Measurements from ENCODE around the gene DHRS7B. TPM values are rescaled to one million over a fixed set of nuclear protein-coding genes. Genes with fewer than 3 reads are reported as not detected.
"Not testable (repeated sequence)": the region's sequence is repeated elsewhere in the genome, so short reads cannot be mapped to it uniquely, and the experiment has no call there.

The DHRS7B gene
- total RNA-seq, 1 experiment from 2014 or later: 29.5 TPM

DNA sequence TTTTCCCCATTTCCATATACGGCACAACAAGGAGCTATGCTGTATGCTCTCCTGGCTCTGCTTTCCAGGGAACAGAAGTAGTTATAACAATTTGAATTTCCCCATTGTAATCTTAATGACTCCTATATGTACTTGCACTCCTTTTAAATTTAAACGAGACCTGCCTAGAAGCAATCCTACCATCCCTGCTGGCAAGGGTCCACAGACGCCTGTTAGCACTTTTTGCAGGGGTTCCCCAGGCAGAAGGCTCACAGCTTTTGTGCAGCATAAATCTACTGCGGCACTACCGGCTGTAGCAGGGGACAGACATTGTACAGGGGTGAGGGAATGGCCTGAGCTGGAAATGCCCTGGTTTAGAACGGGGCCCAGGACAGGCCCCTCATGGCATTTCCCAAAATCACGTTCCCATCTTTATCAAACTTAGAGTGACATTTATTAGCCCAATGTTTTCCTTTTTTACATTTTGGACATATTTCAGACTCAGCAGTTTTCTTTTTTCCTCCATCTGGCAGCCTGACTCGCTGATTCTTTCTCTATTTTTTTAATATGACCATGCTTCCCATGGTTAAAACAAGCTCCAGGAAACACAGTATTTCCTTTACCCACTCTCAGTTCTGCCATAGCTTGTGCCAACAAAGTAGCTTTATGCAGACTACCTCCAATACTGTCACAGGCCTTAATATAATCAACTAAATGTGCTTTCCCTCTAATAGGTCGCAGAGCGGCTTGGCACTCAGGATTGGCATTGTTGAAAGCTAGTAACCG is 48.6 kb upstream of the DHRS7B start:
- H3K9ac ChIP-seq (ENCODE audit: low read length): no peak overlapping the region
- H3K27me3 ChIP-seq (ENCODE audit: low read length): peaks cover 10% of the 10 kb centered on the region; the same call in 1 of the 2 replicates
- H3K9me3 ChIP-seq (ENCODE audit: low read length): no peaks in the 10 kb centered on the region
- ChIA-PET CTCF (no interaction called here), POLR2A (ENCODE audit: unreplicated experiment) (no interaction called here)
- no TSS peak for BruUV-seq (replicated peaks)
- H3K27ac ChIP-seq (ENCODE audit: low read length): no peak overlapping the region
- intact Hi-C loops (cut with micrococcal nuclease): no loop called here
- no peak overlapping the region for H3K4me2 ChIP-seq (ENCODE audit: low read length)
- TF ChIP-seq, protein P1, sequence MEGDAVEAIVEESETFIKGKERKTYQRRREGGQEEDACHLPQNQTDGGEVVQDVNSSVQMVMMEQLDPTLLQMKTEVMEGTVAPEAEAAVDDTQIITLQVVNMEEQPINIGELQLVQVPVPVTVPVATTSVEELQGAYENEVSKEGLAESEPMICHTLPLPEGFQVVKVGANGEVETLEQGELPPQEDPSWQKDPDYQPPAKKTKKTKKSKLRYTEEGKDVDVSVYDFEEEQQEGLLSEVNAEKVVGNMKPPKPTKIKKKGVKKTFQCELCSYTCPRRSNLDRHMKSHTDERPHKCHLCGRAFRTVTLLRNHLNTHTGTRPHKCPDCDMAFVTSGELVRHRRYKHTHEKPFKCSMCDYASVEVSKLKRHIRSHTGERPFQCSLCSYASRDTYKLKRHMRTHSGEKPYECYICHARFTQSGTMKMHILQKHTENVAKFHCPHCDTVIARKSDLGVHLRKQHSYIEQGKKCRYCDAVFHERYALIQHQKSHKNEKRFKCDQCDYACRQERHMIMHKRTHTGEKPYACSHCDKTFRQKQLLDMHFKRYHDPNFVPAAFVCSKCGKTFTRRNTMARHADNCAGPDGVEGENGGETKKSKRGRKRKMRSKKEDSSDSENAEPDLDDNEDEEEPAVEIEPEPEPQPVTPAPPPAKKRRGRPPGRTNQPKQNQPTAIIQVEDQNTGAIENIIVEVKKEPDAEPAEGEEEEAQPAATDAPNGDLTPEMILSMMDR (conservative IDR thresholded peaks at IDR 0.05; ENCODE audit: low read depth, low read length): no peak
- no peak for TF ChIP-seq EZH2 (IDR thresholded peaks at IDR 0.05; ENCODE audit: low read length, unreplicated experiment)
- no peak for TF ChIP-seq EZH2phosphoT487 (IDR thresholded peaks at IDR 0.05; ENCODE audit: borderline replicate concordance, low read length)
- H3K4me1 ChIP-seq (ENCODE audit: insufficient read depth, low read length): no peaks in the 10 kb centered on the region
- no peaks in the 10 kb centered on the region for H4K20me1 ChIP-seq (ENCODE audit: low read length)
- no peak for DNase-seq
- no peak for ATAC-seq
- no peaks in the 10 kb centered on the region for H3K79me2 ChIP-seq (ENCODE audit: low read length)
- H3K9me2 ChIP-seq (replicated peaks; ENCODE audit: low read length): no peaks in the 10 kb centered on the region
- H3F3A ChIP-seq (ENCODE audit: low read length, unreplicated experiment): no peaks in the 10 kb centered on the region
- H3K4me3 ChIP-seq (ENCODE audit: low read length): no peak overlapping the region
- no peaks in the 10 kb centered on the region for H3K36me3 ChIP-seq (ENCODE audit: low read depth, low read length)
- H2AFZ ChIP-seq (ENCODE audit: low read length): no peak overlapping the region

DNA sequence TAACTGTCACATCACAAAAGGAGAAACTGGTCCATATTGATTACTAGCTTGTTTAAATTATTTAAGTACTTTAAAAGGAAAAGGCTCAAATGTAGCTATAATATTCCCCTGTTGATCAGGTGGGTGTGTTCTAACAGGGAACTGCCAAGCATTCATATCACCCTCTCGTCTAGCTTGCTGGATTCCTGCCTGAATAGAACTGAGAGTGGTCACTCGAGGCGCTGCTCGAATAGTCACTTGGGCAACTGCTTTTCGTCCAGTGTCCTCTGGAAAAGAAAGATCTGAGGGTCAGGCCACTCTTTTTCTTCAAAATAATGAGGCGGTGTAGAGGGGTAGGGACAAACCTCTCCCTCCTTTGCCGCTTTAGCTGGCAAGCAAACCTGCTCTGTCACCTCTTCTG is 47.6 kb upstream of the DHRS7B start:
- no peak for TF ChIP-seq EZH2phosphoT487 (IDR thresholded peaks at IDR 0.05; ENCODE audit: borderline replicate concordance, low read length)
- TF ChIP-seq EZH2 (IDR thresholded peaks at IDR 0.05; ENCODE audit: low read length, unreplicated experiment): no peak
- TF ChIP-seq, protein P1 (conservative IDR thresholded peaks at IDR 0.05; ENCODE audit: low read depth, low read length): no peak
- intact Hi-C loops (cut with micrococcal nuclease): no loop called here
- POLR2A ChIA-PET (ENCODE audit: unreplicated experiment): interaction anchor here (0.7 kb wide), 1 partner anchor 14 kb away, joined by 5 read pairs; no protein-coding TSS in a partner anchor
- H3K9ac ChIP-seq (ENCODE audit: low read length): no peak overlapping the region
- CTCF ChIA-PET: no interaction called here
- H3K9me2 ChIP-seq (replicated peaks; ENCODE audit: low read length): no peaks in the 10 kb centered on the region
- H3K4me1 ChIP-seq (ENCODE audit: insufficient read depth, low read length): no peaks in the 10 kb centered on the region
- H3K27me3 ChIP-seq (ENCODE audit: low read length): peaks cover 10% of the 10 kb centered on the region; the same call in 1 of the 2 replicates
- no peaks in the 10 kb centered on the region for H3F3A ChIP-seq (ENCODE audit: low read length, unreplicated experiment)
- no peak overlapping the region for H3K4me3 ChIP-seq (ENCODE audit: low read length)
- DNase-seq (no peak), ATAC-seq (no peak)
- no TSS peak for BruUV-seq (replicated peaks)
- H3K9me3 ChIP-seq (ENCODE audit: low read length): no peaks in the 10 kb centered on the region
- no peak overlapping the region for H3K4me2 ChIP-seq (ENCODE audit: low read length)
- no peaks in the 10 kb centered on the region for H4K20me1 ChIP-seq (ENCODE audit: low read length)
- H3K27ac ChIP-seq (ENCODE audit: low read length): no peak overlapping the region
- H2AFZ ChIP-seq (ENCODE audit: low read length): no peak overlapping the region
- H3K36me3 ChIP-seq (ENCODE audit: low read depth, low read length): no peaks in the 10 kb centered on the region
- H3K79me2 ChIP-seq (ENCODE audit: low read length): no peaks in the 10 kb centered on the region

DNA sequence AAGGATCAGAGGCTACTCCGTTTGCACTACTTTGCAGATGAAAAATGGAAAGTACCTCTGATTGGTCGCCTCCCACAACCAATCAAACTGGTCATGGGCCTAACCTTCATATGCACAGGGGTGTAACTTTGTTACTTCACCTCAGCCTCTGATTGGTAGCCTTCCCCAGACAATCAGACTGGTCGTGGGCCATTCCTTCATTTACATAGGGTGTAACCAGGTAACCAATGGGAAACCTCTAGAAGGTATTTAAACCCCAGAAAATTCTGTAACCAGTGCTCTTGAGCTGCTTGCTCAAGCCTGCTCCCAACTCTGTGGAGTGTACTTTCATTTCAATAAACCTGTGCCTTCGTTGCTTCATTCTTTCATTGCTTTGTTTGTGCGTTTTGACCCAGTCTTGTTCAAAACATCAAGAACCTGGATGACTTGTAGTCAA is 44.7 kb upstream of the DHRS7B start:
- no peak overlapping the region for H3K4me2 ChIP-seq (ENCODE audit: low read length)

GRCh38 chr17:21085280-21085679 is 41.5 kb upstream of the DHRS7B start:
- BruUV-seq (replicated peaks); H3K36me3 ChIP-seq (ENCODE audit: low read depth, low read length); intact Hi-C loops (cut with micrococcal nuclease); H3K4me3 ChIP-seq (ENCODE audit: low read length); H4K20me1 ChIP-seq (ENCODE audit: low read length); H3K9ac ChIP-seq (ENCODE audit: low read length); H3K9me2 ChIP-seq (replicated peaks; ENCODE audit: low read length); H3F3A ChIP-seq (ENCODE audit: low read length, unreplicated experiment); H3K9me3 ChIP-seq (ENCODE audit: low read length); CTCF ChIA-PET; H3K27ac ChIP-seq (ENCODE audit: low read length); H3K27me3 ChIP-seq (ENCODE audit: low read length); H3K79me2 ChIP-seq (ENCODE audit: low read length); H2AFZ ChIP-seq (ENCODE audit: low read length); DNase-seq; H3K4me2 ChIP-seq (ENCODE audit: low read length); ATAC-seq; POLR2A ChIA-PET (ENCODE audit: unreplicated experiment): not testable (repeated sequence)
- H3K4me1 ChIP-seq (ENCODE audit: insufficient read depth, low read length): peaks cover 15% of the 10 kb centered on the region

More for the DNA sequence above, 44.7 kb upstream of the DHRS7B start:
- CTCF ChIA-PET: interaction anchor here (0.6 kb wide), 1 partner anchor 40 kb away, joined by 6 read pairs; no protein-coding TSS in a partner anchor
- Histone ChIP-seq H3K36me3 (ENCODE audit: low read depth, low read length) (no peaks in the 10 kb centered on the region), H3K27me3 (ENCODE audit: low read length) (peaks cover 10% of the 10 kb centered on the region; the same call in 1 of the 2 replicates), H3F3A (ENCODE audit: low read length, unreplicated experiment) (no peaks in the 10 kb centered on the region), H3K9me3 (ENCODE audit: low read length) (no peaks in the 10 kb centered on the region), H4K20me1 (ENCODE audit: low read length) (no peaks in the 10 kb centered on the region), H3K27ac (ENCODE audit: low read length) (no peak overlapping the region), H3K4me1 (ENCODE audit: insufficient read depth, low read length) (no peaks in the 10 kb centered on the region), H2AFZ (ENCODE audit: low read length) (no peak overlapping the region), H3K4me3 (ENCODE audit: low read length) (no peak overlapping the region), H3K9ac (ENCODE audit: low read length) (no peak overlapping the region), H3K9me2 (replicated peaks; ENCODE audit: low read length) (no peaks in the 10 kb centered on the region), H3K79me2 (ENCODE audit: low read length) (no peaks in the 10 kb centered on the region)
- DNase-seq (peak; percentile 20), ATAC-seq (no peak)
- intact Hi-C loops (cut with micrococcal nuclease): no loop called here
- POLR2A ChIA-PET (ENCODE audit: unreplicated experiment): no interaction called here
- no TSS peak for BruUV-seq (replicated peaks)
- TF ChIP-seq, protein P1 (conservative IDR thresholded peaks at IDR 0.05; ENCODE audit: low read depth, low read length): no peak
- TF ChIP-seq EZH2 (IDR thresholded peaks at IDR 0.05; ENCODE audit: low read length, unreplicated experiment) (no peak), EZH2phosphoT487 (IDR thresholded peaks at IDR 0.05; ENCODE audit: borderline replicate concordance, low read length) (no peak)

Measured in PC-3 (cell line).